SW480 (cell line): ENCODE data around the gene CDH13.

Source experiments
- DNase-seq: peaks from one replicate; pipeline ENCODE4 v3.0.0-alpha.2; 2016; ENCODE audit warnings: low spot score

Gene CDH13

GRCh38 chr16:83002351-83003334, 375.9 kb downstream of the CDH13 start:
- DNase-seq: no peak

- DNase-seq: no peak
Observed at GRCh38 chr16:83004868-83005652, 378.3 kb downstream of the CDH13 start.

DNA sequence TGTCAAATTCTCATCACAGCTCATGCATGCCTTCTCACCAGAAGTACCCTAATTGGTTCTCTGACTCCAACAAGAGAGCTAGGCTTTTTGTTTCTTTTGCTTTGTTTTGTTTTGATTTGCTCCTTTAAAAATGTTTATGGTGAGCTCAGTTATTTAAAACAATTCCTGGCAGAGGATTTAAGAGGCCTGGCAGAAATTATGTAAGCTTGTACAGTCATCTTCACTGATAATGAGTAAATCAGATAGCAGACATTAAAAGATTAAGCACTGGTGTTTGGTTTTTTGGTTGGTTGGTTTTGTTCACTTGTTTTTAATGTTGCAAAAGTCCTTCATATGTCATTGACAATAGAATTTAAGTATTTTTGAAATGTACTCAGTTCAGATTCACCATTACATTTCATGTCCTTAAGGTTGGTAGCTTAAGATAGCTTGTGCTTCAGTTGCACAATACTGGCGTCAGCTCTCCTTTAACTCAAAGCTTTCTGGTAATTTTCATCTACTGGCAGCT, 378.9 kb downstream of the CDH13 start:
- DNase-seq: no peak

GRCh38 chr16:83010776-83011720, 384.3 kb downstream of the CDH13 start:
- DNase-seq: no peak

DNA sequence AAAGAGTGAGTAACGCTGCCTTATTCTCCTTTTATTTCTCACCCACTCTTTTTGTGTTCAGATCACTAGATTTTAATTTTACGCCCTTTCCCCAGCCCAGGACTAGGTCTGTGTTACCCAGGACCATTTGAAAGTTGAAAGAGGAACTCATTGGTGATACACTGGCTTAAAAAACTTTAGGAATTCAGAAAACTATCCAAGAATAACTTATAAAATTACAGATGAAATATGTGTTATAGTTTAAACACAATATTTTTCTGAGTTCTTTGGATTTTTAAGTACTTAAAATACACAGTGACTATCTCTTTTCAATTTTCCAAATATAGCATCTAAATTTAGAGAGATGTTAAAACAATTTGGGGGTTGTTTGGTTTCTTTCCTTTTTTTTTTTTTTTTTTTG, 385.2 kb downstream of the CDH13 start:
- DNase-seq: no peak

DNA sequence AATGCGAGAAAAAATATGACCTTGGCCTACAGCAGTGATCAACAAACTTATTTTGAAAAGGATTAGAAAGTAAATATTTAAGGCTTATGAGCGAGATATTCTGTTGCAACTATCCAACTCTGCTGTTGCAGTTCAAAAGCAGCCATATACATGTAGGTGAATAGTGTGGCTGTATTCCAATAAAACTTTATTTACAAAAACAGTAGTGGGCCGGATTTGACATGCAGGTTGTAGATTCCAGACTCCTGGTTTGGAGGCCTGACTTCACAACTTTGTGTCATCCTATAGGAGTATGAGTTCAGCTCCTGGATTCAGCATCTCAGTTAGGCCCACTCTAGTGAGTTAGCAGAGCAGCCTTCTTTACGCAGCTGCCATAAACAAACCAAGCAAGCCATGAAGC, 386.3 kb downstream of the CDH13 start:
- no peak for DNase-seq

- DNase-seq: no peak
Observed at GRCh38 chr16:83019963-83020362, 393.2 kb downstream of the CDH13 start.

GRCh38 chr16:83021045-83021444, 394.3 kb downstream of the CDH13 start:
- DNase-seq: no peak

DNA sequence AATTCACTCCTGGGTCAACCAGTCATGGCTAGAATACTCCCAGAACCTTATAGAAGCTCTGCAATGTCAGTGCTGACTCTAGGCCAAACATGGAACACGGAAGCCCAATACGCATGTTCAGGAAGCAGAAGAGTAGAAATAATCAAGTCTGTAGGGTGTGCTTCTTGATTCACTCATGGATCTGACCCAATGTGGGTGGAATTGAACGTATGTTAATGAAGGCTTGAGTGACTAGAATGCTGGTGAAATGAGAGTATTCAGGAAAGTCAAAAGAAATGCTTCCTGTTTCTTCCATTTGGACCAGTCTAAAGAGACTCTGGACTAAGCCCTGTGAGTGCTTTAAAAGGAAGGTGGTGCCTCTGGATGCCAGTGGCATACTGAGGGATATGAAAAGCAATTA, 395.0 kb downstream of the CDH13 start:
- no peak for DNase-seq

DNA sequence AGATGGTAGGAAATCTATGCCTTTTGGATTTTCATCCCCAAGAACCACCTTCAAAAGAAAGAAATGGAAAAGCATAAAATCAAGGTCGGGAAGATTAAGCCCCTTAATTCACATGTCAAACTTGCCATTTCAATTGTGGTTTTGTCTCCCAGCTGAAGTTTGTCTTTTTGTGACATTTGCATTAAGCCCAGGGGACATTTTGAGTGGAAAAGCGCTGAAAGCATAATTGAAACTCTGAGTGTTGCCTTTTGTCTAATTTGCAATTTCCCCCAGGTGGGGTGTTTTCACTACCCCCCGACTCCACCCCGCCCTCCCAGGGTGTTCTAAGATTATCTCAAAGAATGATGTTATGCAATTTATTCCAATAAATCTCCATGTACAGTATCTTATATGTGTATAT, 396.2 kb downstream of the CDH13 start:
- DNase-seq: no peak

- DNase-seq: no peak
Observed at GRCh38 chr16:83023640-83024039, 396.9 kb downstream of the CDH13 start.

DNA sequence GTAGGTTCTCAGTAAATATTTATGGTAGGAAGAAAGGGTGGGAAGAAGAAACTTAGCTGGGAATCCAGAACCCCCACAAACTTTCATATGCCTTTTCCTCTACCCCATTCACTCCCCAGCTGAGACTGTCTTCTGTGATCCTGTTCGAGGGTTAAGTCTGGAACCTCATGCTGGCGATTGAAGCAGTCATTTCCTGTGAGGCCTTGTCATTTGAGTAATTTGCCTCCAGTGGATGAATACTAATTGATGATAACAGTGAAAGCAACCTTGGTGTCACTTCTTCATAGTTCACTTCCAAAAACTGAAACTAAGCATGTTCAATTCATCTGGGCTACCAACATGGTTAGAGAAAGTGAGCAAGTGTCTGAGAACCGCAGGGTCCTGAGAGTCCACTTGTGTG, 401.2 kb downstream of the CDH13 start:
- DNase-seq: no peak

DNA sequence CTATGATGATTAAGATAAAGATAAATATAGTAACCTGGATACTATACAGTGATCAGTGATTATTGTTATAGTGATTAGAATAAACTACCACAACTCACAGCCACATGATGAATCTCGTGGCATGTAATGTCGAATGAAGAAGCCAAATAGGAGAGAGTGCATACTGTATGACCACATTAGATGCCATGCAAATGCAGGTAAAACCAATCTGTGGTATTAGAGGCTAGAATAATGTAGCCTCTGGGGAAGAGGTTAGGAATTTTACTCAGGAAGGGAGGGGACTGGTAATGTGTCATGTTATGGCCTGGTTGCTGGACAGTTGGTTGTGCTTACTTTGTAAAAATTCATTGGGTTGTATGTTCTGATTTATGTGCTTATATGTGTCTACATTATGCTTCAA, 402.7 kb downstream of the CDH13 start:
- no peak for DNase-seq

GRCh38 chr16:83031524-83031923, 404.8 kb downstream of the CDH13 start:
- no peak for DNase-seq

- DNase-seq: no peak
Observed at GRCh38 chr16:83037102-83037501, 410.3 kb downstream of the CDH13 start.

GRCh38 chr16:83037884-83038283, 411.1 kb downstream of the CDH13 start:
- DNase-seq: no peak

- DNase-seq: peak; percentile 4
Observed at GRCh38 chr16:83040174-83040573, 413.4 kb downstream of the CDH13 start.

GRCh38 chr16:83044589-83044988, 417.8 kb downstream of the CDH13 start:
- no peak for DNase-seq

GRCh38 chr16:83045790-83046189, 419.0 kb downstream of the CDH13 start:
- DNase-seq: no peak

GRCh38 chr16:83046664-83047063, 419.9 kb downstream of the CDH13 start:
- no peak for DNase-seq

- no peak for DNase-seq
Observed at GRCh38 chr16:83051451-83051850, 424.7 kb downstream of the CDH13 start.

- no peak for DNase-seq
Observed at GRCh38 chr16:83054283-83054682, 427.5 kb downstream of the CDH13 start.
